ENCODE results near the gene TMEM171.

GRCh38 chr5:73103870-73104299 lies 16.5 kb upstream of the TMEM171 start:
- TF ChIP-seq CTCF (IDR thresholded peaks at IDR 0.05) (no peak), USF2 (CRISPR knock-in tag; IDR thresholded peaks at IDR 0.05) (no peak)

All from WTC11 (cell line).